ENCODE data around the gene SFTPA2. TPM values are rescaled to one million over a fixed set of nuclear protein-coding genes. Genes with fewer than 3 reads are reported as not detected.
A peak's percentile ranks its signal among the peaks of the same experiment; 100 is the strongest.
"Not testable (repeated sequence)": the region's sequence is repeated elsewhere in the genome, so short reads cannot be mapped to it uniquely, and the experiment has no call there.

SFTPA2 gene
- total and polyA plus RNA-seq, 2 experiments from 2014 or later = not detected

DNA sequence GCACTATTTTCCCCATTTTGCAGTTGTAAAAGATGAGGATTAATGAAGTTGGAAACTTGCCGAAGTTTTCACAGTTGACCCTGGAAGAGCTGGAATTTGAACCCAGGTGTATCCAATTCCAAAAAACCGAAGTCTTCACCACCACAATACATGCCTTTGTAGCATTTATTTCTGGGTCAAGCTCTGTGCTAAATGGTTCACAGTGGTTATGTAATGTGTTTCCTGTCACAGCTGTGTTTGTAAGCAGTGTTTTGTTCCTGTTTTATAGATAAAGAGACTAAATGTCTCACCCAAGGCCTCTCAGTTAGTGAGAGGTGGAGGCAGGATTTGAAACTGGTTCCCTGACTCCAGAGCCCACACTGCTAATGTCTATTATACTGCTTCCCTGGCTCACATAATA lies 17.6 kb downstream of the SFTPA2 start:
- H3K9me3 ChIP-seq (ENCODE audit: low read depth) = no peaks in the 10 kb centered on the region
- no peak for DNase-seq
- peaks cover 5% of the 10 kb centered on the region; the same call in 1 of the 2 replicates for H3K27me3 ChIP-seq (replicated peaks; ENCODE audit: insufficient read depth)
- in situ Hi-C loops (cut with MboI) = no loop called here
- WGBS, 2 experiments (ENCODE audit: low coverage in 1 of 2, low lambda C conversion rate in 2 of 2, missing lambda C conversion rate in 2 of 2) = 49 to 63% methylated on average over 2 of the region's 2 CpGs
- no peak overlapping the region for H3K27ac ChIP-seq
- no peaks in the 10 kb centered on the region for H3K9me2 ChIP-seq (ENCODE audit: insufficient read depth)
- no peaks in the 10 kb centered on the region for H4K20me1 ChIP-seq (ENCODE audit: insufficient read depth)
- TF ChIP-seq EZH2phosphoT487 (IDR thresholded peaks at IDR 0.05; ENCODE audit: insufficient read depth, low read depth) (no peak), EZH2 (IDR thresholded peaks at IDR 0.05; ENCODE audit: insufficient read depth, poor library complexity, severe bottlenecking) (no peak)
- H3K36me3 ChIP-seq (ENCODE audit: low read depth) = no peaks in the 10 kb centered on the region
- no peak overlapping the region for H3K4me2 ChIP-seq (ENCODE audit: unreplicated experiment)
- H3K79me2 ChIP-seq (ENCODE audit: insufficient read depth) = no peaks in the 10 kb centered on the region
- no peak overlapping the region for H2AFZ ChIP-seq
- H3F3A ChIP-seq (ENCODE audit: insufficient read depth) = no peaks in the 10 kb centered on the region
- no peaks in the 10 kb centered on the region for H3K4me1 ChIP-seq (ENCODE audit: insufficient read depth)
- no peak overlapping the region for H3K4me3 ChIP-seq
- H3K9ac ChIP-seq = no peak overlapping the region

DNA sequence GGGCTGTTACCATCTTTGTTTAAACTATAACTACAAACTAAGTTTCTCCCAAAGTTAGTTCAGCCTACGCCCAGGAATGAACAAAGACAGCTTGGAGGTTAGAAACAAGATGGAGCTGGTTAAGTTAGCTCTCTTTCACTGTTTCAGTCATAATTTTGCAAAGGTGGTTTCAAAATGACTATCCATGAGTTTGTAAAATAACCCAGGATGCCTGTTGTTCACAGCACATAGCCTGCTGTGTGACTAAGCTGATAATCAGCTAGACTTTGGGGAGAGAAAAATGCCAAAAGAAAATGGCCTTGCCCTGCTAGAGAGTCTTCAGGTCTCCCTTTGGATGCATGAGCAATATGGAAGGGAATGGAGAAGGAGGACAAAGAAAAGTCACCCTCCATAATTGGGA lies 19.3 kb downstream of the SFTPA2 start:
- not testable (repeated sequence) for H3K27ac ChIP-seq; H3K4me2 ChIP-seq (ENCODE audit: unreplicated experiment)

GRCh38 chr10:79538311-79538710 lies 21.9 kb downstream of the SFTPA2 start:
- H3K27ac ChIP-seq; H3K79me2 ChIP-seq (ENCODE audit: insufficient read depth); H3F3A ChIP-seq (ENCODE audit: insufficient read depth); H2AFZ ChIP-seq; in situ Hi-C loops (cut with MboI); H3K4me2 ChIP-seq (ENCODE audit: unreplicated experiment); H4K20me1 ChIP-seq (ENCODE audit: insufficient read depth); H3K9me3 ChIP-seq (ENCODE audit: low read depth); H3K27me3 ChIP-seq (replicated peaks; ENCODE audit: insufficient read depth); H3K4me3 ChIP-seq; H3K9me2 ChIP-seq (ENCODE audit: insufficient read depth); H3K9ac ChIP-seq; H3K4me1 ChIP-seq (ENCODE audit: insufficient read depth); H3K36me3 ChIP-seq (ENCODE audit: low read depth); DNase-seq: not testable (repeated sequence)
- 54 to 58% methylated on average over 6 of the region's 6 CpGs for WGBS, 2 experiments (ENCODE audit: low coverage in 1 of 2, low lambda C conversion rate in 2 of 2, missing lambda C conversion rate in 2 of 2)

More for the DNA sequence above, 19.3 kb downstream of the SFTPA2 start:
- H3K4me1 ChIP-seq (ENCODE audit: insufficient read depth); H3K9me3 ChIP-seq (ENCODE audit: low read depth); H3F3A ChIP-seq (ENCODE audit: insufficient read depth); H2AFZ ChIP-seq; H3K27me3 ChIP-seq (replicated peaks; ENCODE audit: insufficient read depth); in situ Hi-C loops (cut with MboI); H3K4me3 ChIP-seq; H3K9me2 ChIP-seq (ENCODE audit: insufficient read depth); H3K9ac ChIP-seq; H4K20me1 ChIP-seq (ENCODE audit: insufficient read depth); H3K36me3 ChIP-seq (ENCODE audit: low read depth); H3K79me2 ChIP-seq (ENCODE audit: insufficient read depth): not testable (repeated sequence)
- DNase-seq = peak; percentile 24
- WGBS, 2 experiments (ENCODE audit: low coverage in 1 of 2, low lambda C conversion rate in 2 of 2, missing lambda C conversion rate in 2 of 2) = 75 to 81% methylated on average over 1 of the region's 1 CpG

- H3K79me2 ChIP-seq (ENCODE audit: insufficient read depth); H3K4me2 ChIP-seq (ENCODE audit: unreplicated experiment); H3K36me3 ChIP-seq (ENCODE audit: low read depth); H3K27me3 ChIP-seq (replicated peaks; ENCODE audit: insufficient read depth); in situ Hi-C loops (cut with MboI); H3K9me3 ChIP-seq (ENCODE audit: low read depth); H3K9me2 ChIP-seq (ENCODE audit: insufficient read depth); H3K9ac ChIP-seq; DNase-seq; H2AFZ ChIP-seq; H3F3A ChIP-seq (ENCODE audit: insufficient read depth); H3K4me1 ChIP-seq (ENCODE audit: insufficient read depth); H4K20me1 ChIP-seq (ENCODE audit: insufficient read depth); H3K27ac ChIP-seq; H3K4me3 ChIP-seq: not testable (repeated sequence)
- 100% methylated on average over 1 of the region's 5 CpGs for WGBS, 2 experiments (ENCODE audit: low coverage in 1 of 2, low lambda C conversion rate in 2 of 2, missing lambda C conversion rate in 2 of 2)
Measured at GRCh38 chr10:79533903-79534175, 26.4 kb downstream of the SFTPA2 start.

GRCh38 chr10:79533142-79533902 lies 26.9 kb downstream of the SFTPA2 start:
- in situ Hi-C loops (cut with MboI) = not testable (repeated sequence)

DNA sequence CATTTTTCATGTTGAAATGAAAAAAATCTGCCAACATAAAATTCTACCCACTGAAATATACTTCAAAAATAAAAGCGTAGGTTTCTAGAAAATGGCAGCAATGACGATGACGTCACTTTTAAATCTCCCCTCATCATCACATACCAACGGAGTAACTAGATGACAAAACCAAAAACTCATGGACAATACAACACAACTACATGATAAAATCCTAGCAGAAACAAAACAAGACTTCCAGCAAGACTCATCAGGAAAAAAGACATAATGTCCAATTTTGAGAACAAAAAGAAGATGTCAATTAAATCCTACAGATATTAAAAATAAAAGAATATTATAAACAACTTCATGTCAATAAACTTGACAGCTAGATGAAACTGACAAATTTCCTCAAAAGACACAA lies 31.9 kb downstream of the SFTPA2 start:
- H3K9me3 ChIP-seq (ENCODE audit: low read depth); H3F3A ChIP-seq (ENCODE audit: insufficient read depth); H4K20me1 ChIP-seq (ENCODE audit: insufficient read depth); H3K27ac ChIP-seq; in situ Hi-C loops (cut with MboI); H3K36me3 ChIP-seq (ENCODE audit: low read depth); H2AFZ ChIP-seq; H3K9ac ChIP-seq; DNase-seq; H3K9me2 ChIP-seq (ENCODE audit: insufficient read depth); H3K4me3 ChIP-seq; H3K4me2 ChIP-seq (ENCODE audit: unreplicated experiment); H3K27me3 ChIP-seq (replicated peaks; ENCODE audit: insufficient read depth); H3K79me2 ChIP-seq (ENCODE audit: insufficient read depth); H3K4me1 ChIP-seq (ENCODE audit: insufficient read depth): not testable (repeated sequence)
- WGBS, 2 experiments (ENCODE audit: low coverage in 1 of 2, low lambda C conversion rate in 2 of 2, missing lambda C conversion rate in 2 of 2) = 76 to 87% methylated on average over 3 to 4 of the region's 4 CpGs

More at GRCh38 chr10:79533142-79533902, 26.9 kb downstream of the SFTPA2 start:
- H3K9ac ChIP-seq; H2AFZ ChIP-seq; H3K36me3 ChIP-seq (ENCODE audit: low read depth); H3K4me1 ChIP-seq (ENCODE audit: insufficient read depth); H3K79me2 ChIP-seq (ENCODE audit: insufficient read depth); H3K27ac ChIP-seq; H3K9me2 ChIP-seq (ENCODE audit: insufficient read depth); H4K20me1 ChIP-seq (ENCODE audit: insufficient read depth); H3K4me2 ChIP-seq (ENCODE audit: unreplicated experiment); H3K4me3 ChIP-seq; H3K27me3 ChIP-seq (replicated peaks; ENCODE audit: insufficient read depth); H3K9me3 ChIP-seq (ENCODE audit: low read depth); H3F3A ChIP-seq (ENCODE audit: insufficient read depth): not testable (repeated sequence)
- WGBS, 2 experiments (ENCODE audit: low coverage in 1 of 2, low lambda C conversion rate in 2 of 2, missing lambda C conversion rate in 2 of 2) = 54 to 66% methylated on average over 6 to 9 of the region's 11 CpGs
- DNase-seq = peak; percentile 43

- H3K27me3 ChIP-seq (replicated peaks; ENCODE audit: insufficient read depth); H4K20me1 ChIP-seq (ENCODE audit: insufficient read depth); H3K4me2 ChIP-seq (ENCODE audit: unreplicated experiment); H3K9me3 ChIP-seq (ENCODE audit: low read depth); H2AFZ ChIP-seq; H3K4me3 ChIP-seq; H3K9ac ChIP-seq; H3K27ac ChIP-seq; H3K9me2 ChIP-seq (ENCODE audit: insufficient read depth); DNase-seq; H3K4me1 ChIP-seq (ENCODE audit: insufficient read depth); H3F3A ChIP-seq (ENCODE audit: insufficient read depth); H3K79me2 ChIP-seq (ENCODE audit: insufficient read depth); H3K36me3 ChIP-seq (ENCODE audit: low read depth); in situ Hi-C loops (cut with MboI): not testable (repeated sequence)
- no CpG with 5 or more reads among the region's 8 CpGs for WGBS, 2 experiments (ENCODE audit: low coverage in 1 of 2, low lambda C conversion rate in 2 of 2, missing lambda C conversion rate in 2 of 2)
Measured at GRCh38 chr10:79525049-79525710, 35.0 kb downstream of the SFTPA2 start.
